OCI-LY1 (cell line): Measurements from ENCODE around the gene TTF2.

Experiments used
- CTCF ChIP-seq: fragments of 200-600 bp; sonication (generic), shearing (Covaris generic); IDR thresholded peaks from 2 replicates; pipeline ENCODE4 v1.5.1; 2017; ENCODE audit warnings: mild to moderate bottlenecking, antibody characterized with exemption, low read length, moderate library complexity, mixed read lengths
- EZH2 ChIP-seq: fragments of 200-600 bp; sonication (generic), shearing (Covaris generic); IDR thresholded peaks from 2 replicates; pipeline ENCODE4 v1.8.0; 2017; ENCODE audit warnings: borderline replicate concordance, mixed run types, mild to moderate bottlenecking, antibody characterized with exemption, low read length, moderate library complexity, mixed read lengths

DNA sequence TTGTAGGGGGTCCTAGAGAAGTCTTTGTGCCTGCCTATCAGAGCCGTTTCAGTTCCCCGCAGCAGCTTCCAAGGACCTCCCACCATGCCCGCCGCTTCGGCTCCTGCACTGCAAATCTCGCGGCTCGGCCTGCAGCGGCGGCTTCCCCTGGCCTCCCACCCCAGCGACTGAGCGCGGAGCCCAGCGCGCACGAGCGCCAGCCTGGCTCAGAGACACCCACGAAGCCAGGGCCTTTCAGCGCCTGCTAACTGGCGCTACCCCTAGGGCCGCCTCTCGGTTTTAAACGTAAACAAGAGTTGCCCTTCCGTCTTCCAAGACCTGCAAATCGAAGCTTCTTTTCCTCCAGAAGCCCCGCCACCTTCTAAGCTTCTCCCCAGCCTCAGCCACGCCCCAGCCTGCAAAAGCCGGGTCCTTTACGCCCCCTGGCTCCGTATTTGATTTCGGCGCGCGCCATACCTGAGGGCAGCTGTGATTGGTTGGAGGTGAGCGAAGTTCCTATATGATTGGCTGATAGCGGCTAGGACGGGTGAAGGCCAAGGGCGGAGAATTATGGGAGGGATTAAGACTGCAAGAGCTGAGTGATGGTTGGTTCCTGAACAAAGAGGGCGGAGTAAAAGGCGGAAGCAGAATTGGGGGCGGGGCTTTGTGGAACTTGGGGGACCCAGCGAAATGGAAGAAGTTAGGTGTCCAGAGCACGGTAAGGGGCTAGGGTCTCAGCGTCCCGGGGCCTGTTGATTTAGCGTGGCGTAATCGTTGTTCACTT, at the start of gene TTF2:
- no peak for TF ChIP-seq CTCF
- no peak for TF ChIP-seq EZH2
